Measurements from ENCODE around the gene SOX6. TPM values are rescaled to one million over a fixed set of nuclear protein-coding genes. Genes with fewer than 3 reads are reported as not detected.
"Not testable (repeated sequence)": the region's sequence is repeated elsewhere in the genome, so short reads cannot be mapped to it uniquely, and the experiment has no call there.

Gene SOX6
- total RNA-seq, 1 donor from 2014 or later = 4.5 TPM

GRCh38 chr11:16049611-16050010 is 306.7 kb downstream of the SOX6 start:
- no peak for DNase-seq (ENCODE audit: low spot score)

- no peak for DNase-seq (ENCODE audit: low spot score)
Measured at GRCh38 chr11:16047073-16047472, 309.3 kb downstream of the SOX6 start.

GRCh38 chr11:16043617-16044016 is 312.7 kb downstream of the SOX6 start:
- no peak for DNase-seq (ENCODE audit: low spot score)

GRCh38 chr11:16041207-16041606 is 315.1 kb downstream of the SOX6 start:
- DNase-seq (ENCODE audit: low spot score) = no peak

GRCh38 chr11:16040151-16040550 is 316.2 kb downstream of the SOX6 start:
- no peak for DNase-seq (ENCODE audit: low spot score)

GRCh38 chr11:16037179-16037578 is 319.2 kb downstream of the SOX6 start:
- DNase-seq (ENCODE audit: low spot score) = no peak

DNA sequence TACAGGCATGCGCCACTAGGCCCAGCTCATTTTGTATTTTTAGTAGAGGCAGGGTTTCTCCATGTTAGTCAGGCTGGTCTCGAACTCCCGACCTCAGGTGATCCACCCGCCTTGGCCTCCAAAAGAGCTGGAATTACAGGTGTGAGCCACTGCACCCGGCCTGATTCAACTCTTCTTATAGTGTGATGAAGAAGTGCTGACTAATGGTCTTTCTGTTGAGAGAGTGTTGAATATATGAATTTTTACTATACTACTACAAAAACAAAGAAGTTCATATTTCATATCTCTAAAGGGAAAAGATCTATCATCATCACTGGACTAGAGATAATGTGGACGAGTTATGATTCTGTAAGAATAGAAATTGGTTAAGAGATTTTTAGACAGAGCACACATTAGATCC is 320.1 kb downstream of the SOX6 start:
- no peak for DNase-seq (ENCODE audit: low spot score)

DNA sequence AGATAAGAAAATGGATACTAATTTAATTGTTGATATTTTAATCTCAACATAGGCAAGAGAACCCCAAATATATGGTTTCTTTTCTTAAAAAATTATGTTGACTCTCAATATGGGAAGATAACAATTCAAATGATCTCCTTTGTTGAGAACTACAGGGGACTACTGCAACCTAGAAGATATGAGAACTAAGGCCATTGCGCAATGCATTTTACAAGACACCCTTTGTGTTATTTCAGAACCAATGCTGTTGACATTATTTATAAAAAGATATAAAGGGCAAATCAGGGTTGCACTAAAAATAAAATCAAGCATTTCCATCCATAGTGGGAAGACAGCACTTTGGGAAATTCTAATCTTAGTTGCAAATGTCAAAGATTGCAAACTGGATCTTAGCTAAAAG is 322.3 kb downstream of the SOX6 start:
- no peak for DNase-seq (ENCODE audit: low spot score)

DNA sequence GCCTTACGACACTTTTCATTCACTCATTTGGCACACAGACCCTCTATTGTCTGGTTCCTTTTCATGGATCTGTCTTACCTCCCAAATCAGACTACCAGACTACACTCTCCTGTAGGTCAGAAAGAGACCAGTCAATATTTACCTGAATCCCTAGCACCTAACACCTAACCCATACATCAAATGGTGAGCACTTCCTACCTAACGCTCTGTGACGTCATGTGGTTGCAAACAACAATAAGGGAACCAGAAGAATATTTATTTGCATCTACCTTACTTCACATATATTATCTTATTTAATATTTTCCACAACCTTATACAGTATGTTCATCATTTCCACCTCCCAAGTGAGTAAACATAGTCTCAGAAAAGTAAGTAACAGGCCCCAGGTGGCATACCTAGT is 323.4 kb downstream of the SOX6 start:
- no peak for DNase-seq (ENCODE audit: low spot score)

- no peak for DNase-seq (ENCODE audit: low spot score)
Measured at GRCh38 chr11:16031210-16031609, 325.1 kb downstream of the SOX6 start.

DNA sequence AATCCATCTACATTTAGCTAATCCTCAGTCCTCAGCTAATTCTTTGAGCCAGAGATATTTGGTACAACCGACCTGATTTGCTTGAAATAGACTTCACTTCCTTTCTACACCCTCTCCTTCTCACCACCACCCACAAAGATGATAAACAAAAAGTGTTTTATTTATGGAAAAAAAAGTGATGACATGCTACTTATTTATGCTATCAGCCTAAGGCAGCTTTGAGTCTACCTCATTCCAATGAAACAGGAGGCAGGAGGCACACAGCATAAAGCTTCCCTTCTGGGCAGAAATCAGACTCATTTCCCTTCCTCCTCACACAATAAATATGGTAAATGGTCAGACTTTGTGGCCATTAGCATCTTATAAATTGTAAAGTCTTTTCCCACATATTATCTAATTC is 325.7 kb downstream of the SOX6 start:
- no peak for DNase-seq (ENCODE audit: low spot score)

DNA sequence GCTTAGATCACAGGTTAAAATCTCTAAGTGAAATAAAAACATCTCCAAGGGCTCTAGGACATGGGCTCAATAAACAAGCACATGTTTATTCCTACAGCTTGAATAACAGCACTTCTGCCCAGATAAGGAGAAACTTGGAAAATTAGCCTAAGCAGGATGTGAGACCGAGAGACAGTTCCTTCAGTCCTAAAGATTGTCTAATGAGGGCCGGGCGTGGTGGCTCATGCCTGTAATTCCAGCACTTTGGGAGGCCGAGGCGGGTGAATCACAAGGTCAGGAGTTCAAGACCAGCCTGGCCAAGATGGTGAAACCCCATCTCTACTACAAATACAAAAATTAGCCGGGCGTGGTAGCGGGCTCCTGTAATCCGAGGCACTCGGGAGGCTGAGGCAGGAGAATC is 327.2 kb downstream of the SOX6 start:
- not testable (repeated sequence) for DNase-seq (ENCODE audit: low spot score)

DNA sequence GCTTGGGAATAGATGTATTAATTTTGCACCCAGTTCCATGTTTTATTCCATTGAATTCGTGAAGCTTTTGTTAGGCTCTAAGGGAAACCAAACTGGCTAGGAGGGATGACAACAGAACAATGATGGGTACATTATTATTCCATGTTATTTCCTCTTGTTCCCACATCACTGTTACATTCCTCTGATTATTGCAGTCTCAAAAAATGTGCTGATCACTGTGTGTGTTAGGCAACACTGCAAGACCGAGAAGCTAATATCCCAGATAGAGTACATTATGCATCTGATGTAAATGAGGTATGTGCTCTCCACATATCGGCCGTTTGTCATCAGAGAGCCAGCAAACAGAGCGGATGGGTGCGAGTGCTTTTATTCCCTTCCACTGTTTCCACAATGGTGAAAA is 327.9 kb downstream of the SOX6 start:
- DNase-seq (ENCODE audit: low spot score) = no peak

DNA sequence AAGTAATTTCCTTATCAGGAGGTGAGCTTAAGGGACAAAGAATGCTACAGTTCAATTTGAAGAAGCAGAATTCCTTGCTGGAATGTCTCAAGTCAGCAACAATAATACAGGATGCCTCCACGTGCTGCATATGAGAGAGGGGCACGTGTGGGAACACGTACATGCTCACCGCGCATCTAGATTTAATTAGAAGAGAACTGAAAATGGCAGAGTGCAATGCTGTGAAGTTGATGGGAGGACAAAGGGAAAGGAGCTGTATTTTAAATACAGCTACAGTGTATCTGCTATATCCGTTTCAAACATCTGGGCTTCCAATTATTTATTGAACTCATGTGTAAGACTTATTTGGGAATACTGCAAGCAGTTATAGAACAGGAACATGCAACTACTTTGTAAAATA is 328.7 kb downstream of the SOX6 start:
- no peak for DNase-seq (ENCODE audit: low spot score)

- no peak for DNase-seq (ENCODE audit: low spot score)
Measured at GRCh38 chr11:16026849-16027248, 329.5 kb downstream of the SOX6 start.

GRCh38 chr11:16018931-16019330 is 337.4 kb downstream of the SOX6 start:
- DNase-seq (ENCODE audit: low spot score) = no peak

DNA sequence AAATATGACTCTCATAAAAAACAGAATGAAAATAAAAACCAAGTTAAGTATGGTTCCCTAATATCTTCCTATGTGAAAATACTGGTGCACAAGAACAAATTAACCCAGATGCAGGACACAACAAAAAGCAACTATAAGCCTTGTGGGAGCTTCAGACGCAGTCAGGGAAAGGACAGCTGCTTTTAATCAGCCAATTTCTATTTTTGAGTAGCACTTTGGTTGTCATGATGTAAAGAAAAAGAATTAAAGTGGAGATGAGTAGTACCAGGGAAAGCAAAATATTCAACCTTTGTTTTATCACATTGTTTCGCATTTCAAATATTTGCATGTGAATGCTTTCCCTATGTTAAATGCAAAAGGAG is 339.9 kb downstream of the SOX6 start:
- no peak for DNase-seq (ENCODE audit: low spot score)

DNA sequence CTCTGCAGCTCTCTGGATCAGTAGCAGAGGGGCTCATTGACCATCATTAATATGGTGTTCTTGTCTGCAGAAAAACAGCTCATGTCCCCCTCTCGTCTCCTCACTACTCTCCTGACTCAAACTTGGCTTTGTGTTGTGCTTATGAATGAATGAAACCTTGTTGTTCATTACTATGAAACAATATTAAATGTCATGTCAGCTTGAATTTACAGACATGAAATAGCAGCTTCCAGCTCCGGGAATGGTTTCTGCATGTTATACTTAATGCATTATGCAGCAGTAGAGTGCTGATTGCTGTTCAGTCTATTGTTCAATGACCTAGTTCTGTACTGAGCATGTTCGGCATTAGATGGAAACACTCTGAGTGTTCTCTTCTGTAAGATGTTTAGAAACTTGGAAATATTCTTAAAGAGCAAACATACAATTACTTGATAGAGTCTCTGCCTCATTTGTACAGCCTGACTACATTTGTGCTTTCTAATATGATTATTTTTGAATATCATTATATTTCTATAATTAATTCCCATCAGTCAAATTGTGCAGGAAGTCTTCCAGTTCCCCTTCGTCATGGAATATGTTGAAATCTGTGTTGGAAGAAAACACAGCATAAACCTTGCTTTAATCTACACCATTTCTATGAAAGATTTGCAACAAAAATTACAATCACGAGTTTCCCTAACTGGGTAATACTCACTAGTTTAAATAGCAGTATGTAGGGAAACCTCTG is 340.4 kb downstream of the SOX6 start:
- no peak for DNase-seq (ENCODE audit: low spot score)

DNA sequence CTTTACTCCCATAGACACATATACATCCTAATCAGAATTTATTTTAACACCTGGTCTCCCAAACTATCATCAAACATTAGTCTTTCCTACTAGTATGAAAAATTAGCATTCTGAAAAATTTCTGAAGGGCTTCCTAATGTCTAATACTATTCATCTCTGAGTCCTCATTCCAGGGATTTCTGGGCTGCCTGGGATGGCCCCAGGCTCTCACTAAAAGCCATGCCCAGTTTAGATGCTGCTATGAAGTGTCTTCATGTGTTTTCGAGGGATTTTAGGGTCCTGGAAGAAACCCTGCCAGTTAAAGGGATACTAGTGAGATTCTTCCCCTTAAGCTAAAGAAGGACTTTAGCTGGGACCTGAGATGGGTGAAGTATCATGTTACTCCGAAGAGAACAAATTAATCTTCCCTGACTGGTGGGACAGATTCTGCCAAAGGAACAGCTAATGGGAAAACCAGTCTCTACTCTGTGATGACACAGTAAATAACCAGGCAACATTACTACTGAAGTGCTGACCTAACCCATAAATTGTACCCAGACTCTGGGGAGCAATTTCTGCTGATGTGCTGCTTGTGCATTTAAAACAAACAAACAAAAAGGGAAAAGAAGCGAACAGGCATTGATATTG is 342.6 kb downstream of the SOX6 start:
- DNase-seq (ENCODE audit: low spot score) = no peak

- no peak for DNase-seq (ENCODE audit: low spot score)
Measured at GRCh38 chr11:16013242-16013641, 343.1 kb downstream of the SOX6 start.

- no peak for DNase-seq (ENCODE audit: low spot score)
Measured at GRCh38 chr11:16012125-16012751, 344.1 kb downstream of the SOX6 start.

DNA sequence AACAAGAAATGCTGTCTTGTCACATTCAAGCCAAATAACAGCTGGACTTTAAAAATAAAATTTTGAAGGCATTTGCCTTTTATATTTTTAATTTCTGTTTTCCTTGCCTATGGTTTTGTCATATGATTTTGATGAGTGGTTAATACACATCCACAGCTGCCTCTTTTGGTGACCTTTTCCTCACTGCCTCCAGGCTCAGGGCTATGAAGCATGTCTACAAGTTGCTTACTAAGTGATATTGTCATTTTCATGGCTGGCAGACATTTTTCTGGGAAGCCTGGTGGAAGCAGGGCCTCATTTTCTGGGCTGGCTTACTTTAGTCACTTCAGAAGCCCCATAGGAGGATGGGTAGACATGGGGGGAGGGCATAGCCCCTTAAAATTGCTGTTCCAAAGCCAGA is 344.9 kb downstream of the SOX6 start:
- DNase-seq (ENCODE audit: low spot score) = no peak

DNA sequence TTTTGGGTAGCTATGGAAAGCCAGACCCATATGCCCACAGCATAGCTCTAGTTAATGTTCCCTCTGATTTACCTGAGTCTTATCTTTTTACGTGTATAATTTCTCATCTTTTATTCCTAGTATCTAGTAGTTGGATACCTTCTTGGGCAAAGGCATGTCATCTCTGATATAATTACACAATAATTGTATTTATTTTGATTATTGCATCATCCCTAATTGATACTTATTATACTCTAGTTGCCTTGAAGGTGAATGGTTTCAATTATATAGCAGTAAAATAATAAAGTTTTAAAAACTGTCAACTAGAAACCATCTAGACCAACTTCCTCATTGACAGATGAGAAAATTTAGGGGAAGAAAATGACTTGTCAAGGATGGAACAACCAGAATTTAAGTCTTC is 347.3 kb downstream of the SOX6 start:
- DNase-seq (ENCODE audit: low spot score) = no peak

Data from mesenteric fat pad (tissue), 1 donor.